Suprapubic skin (tissue), 4 donors: ENCODE results near the gene RAB3A. TPM values are rescaled to one million over a fixed set of nuclear protein-coding genes. Genes with fewer than 3 reads are reported as not detected.

Source experiments
- DNase-seq, 2 donors: peaks; one replicate each; pipeline ENCODE4 v3.0.0-alpha.2; 2019; ENCODE audit warnings: low spot score in 2 of 2
- H3K27ac ChIP-seq: fragments of 200-600 bp; sonication (generic); one replicate; pipeline ENCODE4 v1.5.1; 2019
- H3K27me3 ChIP-seq: fragments of 200-600 bp; sonication (generic); one replicate; pipeline ENCODE4 v1.5.1; 2019
- H3K36me3 ChIP-seq: fragments of 200-600 bp; sonication (generic); one replicate; pipeline ENCODE4 v1.5.1; 2019
- H3K4me1 ChIP-seq: fragments of 200-600 bp; sonication (generic); one replicate; pipeline ENCODE4 v1.5.1; 2019
- H3K4me3 ChIP-seq: fragments of 200-600 bp; sonication (generic); one replicate; pipeline ENCODE4 v1.5.1; 2019; ENCODE audit warnings: mild to moderate bottlenecking
- H3K9me3 ChIP-seq: fragments of 200-600 bp; sonication (generic); one replicate; pipeline ENCODE4 v1.5.1; 2019
- CTCF ChIP-seq, 2 donors: fragments of 200-600 bp in 1 of 2; fragments of 450-650 bp in 1 of 2; sonication (generic) in 1 of 2; IDR thresholded peaks; one replicate each; pipeline ENCODE4 v1.5.1; 2016 to 2019; ENCODE audit warnings: antibody characterized with exemption in 2 of 2, mild to moderate bottlenecking in 1 of 2, moderate library complexity in 1 of 2
- EP300 ChIP-seq: sonication (generic); formaldehyde crosslinking; IDR thresholded peaks from one replicate; pipeline ENCODE4 v1.6.1; 2017; ENCODE audit warnings: antibody characterized with exemption
- POLR2A ChIP-seq, 2 donors: fragments of 450-650 bp; IDR thresholded peaks; one replicate each; pipeline ENCODE4 v1.6.1; 2017; ENCODE audit warnings: antibody characterized with exemption in 2 of 2, mild to moderate bottlenecking in 2 of 2, moderate library complexity in 2 of 2
- POLR2AphosphoS5 ChIP-seq, 3 donors: sonication (generic); formaldehyde crosslinking; IDR thresholded peaks; one replicate each; pipeline ENCODE4 v1.6.1; 2017; ENCODE audit warnings: antibody characterized with exemption in 3 of 3
- WGBS: methylation state at CpG from one replicate; pipeline ENCODE4 v1.1.5; 2018; 5-methylcytosine and 5-hydroxymethylcytosine counted together
- total RNA-seq, 4 donors: library from RNA; depleted of rRNA; stranded (reverse); fragments of >200 nt; gene quantifications; one replicate each; pipeline ENCODE4 v1.1.0, GENCODE V29; 2016

The RAB3A gene
- total RNA-seq, 4 donors from 2014 or later, result 1.9 to 5.3 (median 1.9) TPM

DNA sequence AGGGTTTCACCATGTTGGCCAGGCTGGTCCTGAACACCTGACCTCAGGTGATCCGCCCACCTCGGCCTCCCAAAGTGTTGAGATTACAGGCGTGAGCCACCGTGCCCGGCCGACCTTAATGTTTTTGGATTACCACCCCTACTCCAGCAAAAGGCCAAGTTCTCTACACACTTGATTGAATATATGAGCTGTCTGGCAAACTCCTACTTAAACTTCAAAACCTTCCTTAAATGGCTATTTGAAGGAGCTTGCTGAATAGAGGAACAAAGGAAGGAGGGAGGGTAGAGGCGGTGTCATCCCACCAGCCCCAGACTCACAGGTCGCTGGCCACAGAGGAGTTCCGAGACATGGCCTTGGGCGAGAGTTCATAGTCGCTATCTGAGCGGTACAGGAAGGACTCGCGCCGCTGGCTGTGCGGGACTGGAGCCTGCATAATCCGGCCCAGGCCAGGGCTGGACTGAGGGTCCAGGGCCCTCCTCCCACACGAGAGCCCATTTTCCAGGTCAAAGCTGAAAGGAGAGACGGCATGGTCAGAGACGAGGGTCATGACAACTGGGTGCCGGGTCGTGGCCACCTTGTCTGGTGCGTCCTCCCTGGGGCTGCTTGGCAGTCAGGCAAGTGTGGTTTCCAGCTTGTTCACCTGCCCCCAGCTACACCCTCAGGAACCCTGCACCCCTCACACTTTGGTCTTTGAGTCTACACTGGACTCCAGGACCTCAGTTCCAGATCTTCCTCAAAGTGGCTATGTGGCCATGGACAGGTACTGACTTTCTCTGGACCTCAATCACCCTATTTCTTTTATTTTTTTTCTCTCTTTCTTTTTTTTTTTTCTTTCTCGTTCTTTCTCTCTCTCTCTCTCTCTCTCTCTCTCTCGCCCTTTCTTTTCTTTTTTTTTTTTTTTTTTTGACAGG is 18.2 kb upstream of the RAB3A start:
- WGBS, result 93% methylated on average over 15 of the region's 25 CpGs
- H3K27ac ChIP-seq, result no peak overlapping the region
- no peaks in the 10 kb centered on the region for H3K9me3 ChIP-seq
- TF ChIP-seq POLR2A (IDR thresholded peaks at IDR 0.05) (no peak), CTCF (IDR thresholded peaks at IDR 0.05) (no peak)
- peaks cover 29% of the 10 kb centered on the region for H3K4me1 ChIP-seq
- peaks cover 41% of the 10 kb centered on the region for H3K27me3 ChIP-seq
- no peak for DNase-seq
- H3K4me3 ChIP-seq, result no peak overlapping the region
- no peaks in the 10 kb centered on the region for H3K36me3 ChIP-seq

DNA sequence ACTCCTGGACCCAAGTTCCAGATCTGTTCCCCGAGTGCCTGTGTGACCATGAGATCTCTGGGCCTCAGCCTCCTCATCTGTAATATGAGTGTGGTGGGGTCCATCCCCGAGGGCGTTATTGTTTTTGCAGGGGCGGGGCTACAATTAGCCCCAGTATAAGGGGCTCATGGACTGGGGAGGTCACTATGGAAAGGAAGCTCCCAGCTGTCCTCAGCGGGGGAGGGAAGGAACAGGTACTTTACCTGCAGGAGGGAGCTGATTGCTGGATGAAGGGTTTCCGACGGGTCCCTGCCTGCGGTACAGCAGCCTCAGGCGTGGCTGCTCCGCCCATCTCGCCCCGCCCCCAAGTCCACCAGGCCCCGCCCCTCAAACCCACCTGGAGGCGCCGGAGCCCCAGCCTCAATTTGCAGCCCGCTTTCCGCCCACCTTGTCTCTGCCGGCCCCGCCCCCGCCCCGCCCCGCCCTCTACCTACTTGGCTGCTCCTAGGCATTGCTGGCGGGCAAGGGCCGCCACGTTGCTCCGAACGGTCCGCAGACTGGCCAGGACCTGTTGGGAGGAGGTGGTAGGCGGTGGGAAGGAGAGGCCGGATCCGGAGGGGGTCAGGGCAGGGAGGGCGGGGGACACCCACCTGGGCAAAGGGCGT is 16.9 kb upstream of the RAB3A start:
- TF ChIP-seq POLR2AphosphoS5 (IDR thresholded peaks at IDR 0.05), result no peak
- no peak for TF ChIP-seq POLR2A (IDR thresholded peaks at IDR 0.05)
- no peak for TF ChIP-seq EP300
- no peak for TF ChIP-seq CTCF (IDR thresholded peaks at IDR 0.05)
- Histone ChIP-seq H3K4me1 (peaks cover 24% of the 10 kb centered on the region), H3K36me3 (no peaks in the 10 kb centered on the region), H3K4me3 (no peak overlapping the region), H3K27ac (no peak overlapping the region), H3K9me3 (no peaks in the 10 kb centered on the region), H3K27me3 (peaks cover 28% of the 10 kb centered on the region)
- no peak for DNase-seq
- 15% methylated on average over 6 of the region's 33 CpGs for WGBS

DNA sequence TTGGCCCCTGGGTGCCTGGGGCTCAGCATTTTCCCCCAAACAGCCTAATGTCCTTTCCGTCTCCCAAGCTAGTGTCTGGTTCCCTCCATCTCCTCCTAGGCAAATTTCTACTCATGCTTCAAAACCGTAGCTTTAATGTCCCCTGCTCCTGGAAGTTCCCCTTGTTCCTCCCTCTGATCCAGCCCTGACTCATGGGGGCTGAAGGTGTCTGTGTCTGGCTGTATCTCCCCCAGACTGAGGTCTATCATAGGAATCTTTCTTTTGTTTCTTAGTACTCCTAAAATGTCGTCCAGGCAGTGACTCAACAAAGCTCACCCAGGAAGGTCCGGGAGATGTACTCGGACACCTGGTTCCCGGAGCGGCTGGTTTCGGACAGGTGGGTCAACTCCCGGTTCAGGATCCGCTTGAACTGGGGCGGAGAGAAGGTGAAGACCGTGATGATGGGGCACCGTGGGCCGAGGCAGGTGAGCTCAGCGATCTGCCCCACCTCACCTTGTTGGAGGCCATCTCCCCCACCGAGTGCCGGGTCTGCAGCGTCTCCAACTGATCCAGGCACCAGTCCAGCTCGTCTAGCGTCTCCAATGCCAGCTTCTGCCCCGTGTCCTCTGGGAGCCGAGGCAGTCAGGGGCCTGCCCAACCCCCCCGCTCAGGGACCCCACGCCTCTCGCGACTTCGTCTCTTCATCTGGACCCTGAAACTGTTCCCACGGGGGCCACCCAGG is 16.2 kb upstream of the RAB3A start:
- Histone ChIP-seq H3K4me3 (no peak overlapping the region), H3K9me3 (no peaks in the 10 kb centered on the region), H3K27me3 (peaks cover 21% of the 10 kb centered on the region), H3K27ac (no peak overlapping the region), H3K4me1 (peaks cover 17% of the 10 kb centered on the region), H3K36me3 (no peaks in the 10 kb centered on the region)
- WGBS, result 53% methylated on average over 18 of the region's 28 CpGs
- TF ChIP-seq POLR2AphosphoS5 (IDR thresholded peaks at IDR 0.05) (no peak), POLR2A (IDR thresholded peaks at IDR 0.05) (no peak), CTCF (IDR thresholded peaks at IDR 0.05) (no peak)
- no peak for DNase-seq

GRCh38 chr19:18218600-18218999 is 14.8 kb upstream of the RAB3A start:
- Histone ChIP-seq H3K4me1 (peaks cover 5% of the 10 kb centered on the region), H3K9me3 (no peaks in the 10 kb centered on the region), H3K27ac (no peak overlapping the region), H3K4me3 (no peak overlapping the region), H3K27me3 (peaks cover 16% of the 10 kb centered on the region), H3K36me3 (no peaks in the 10 kb centered on the region)
- WGBS, result 73% methylated on average over 3 of the region's 3 CpGs
- no peak for DNase-seq
- TF ChIP-seq CTCF (IDR thresholded peaks at IDR 0.05), result no peak
- no peak for TF ChIP-seq POLR2A (IDR thresholded peaks at IDR 0.05)
- no peak for TF ChIP-seq POLR2AphosphoS5 (IDR thresholded peaks at IDR 0.05)
- TF ChIP-seq EP300, result no peak

DNA sequence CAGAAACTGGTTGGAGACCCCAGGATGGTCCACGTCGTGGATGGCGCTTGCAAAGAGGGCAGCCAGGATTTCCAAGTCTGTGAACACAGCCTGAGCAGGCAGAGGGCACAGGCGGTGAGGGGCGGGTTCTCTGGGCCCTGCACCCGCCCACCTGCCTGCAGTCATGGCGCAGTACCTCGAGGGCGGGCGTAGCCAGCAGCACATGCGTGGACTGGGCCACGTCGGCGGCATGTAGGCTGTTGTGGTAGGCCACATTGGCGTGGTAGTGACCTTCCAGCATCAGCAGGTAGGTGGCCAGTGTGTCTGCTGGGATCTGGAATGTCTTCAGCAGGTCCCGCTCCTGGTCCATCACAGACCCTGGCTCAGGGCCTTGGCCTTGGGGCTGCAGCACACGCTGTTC is 14.3 kb upstream of the RAB3A start:
- H3K4me3 ChIP-seq, result no peak overlapping the region
- 64% methylated on average over 5 of the region's 17 CpGs for WGBS
- H3K27me3 ChIP-seq, result peaks cover 16% of the 10 kb centered on the region
- no peaks in the 10 kb centered on the region for H3K9me3 ChIP-seq
- no peak for TF ChIP-seq EP300
- no peak for TF ChIP-seq POLR2AphosphoS5 (IDR thresholded peaks at IDR 0.05)
- no peak for TF ChIP-seq POLR2A (IDR thresholded peaks at IDR 0.05)
- no peak for TF ChIP-seq CTCF (IDR thresholded peaks at IDR 0.05)
- no peak for DNase-seq
- peaks cover 5% of the 10 kb centered on the region for H3K4me1 ChIP-seq
- H3K36me3 ChIP-seq, result no peaks in the 10 kb centered on the region
- no peak overlapping the region for H3K27ac ChIP-seq
